ACHN (cell line): Measurements from ENCODE around the gene TMEM212.

Experiments used
- DNase-seq: peaks from one replicate; pipeline ENCODE4 v3.0.0-alpha.2; 2015
- in situ Hi-C: cut with HindIII; loops from 2 replicates; pipeline ENCODE4 v1.10.0; 2017; ENCODE audit warnings: low sequenced_read_pairs, low pct_ligation_motif_present, low pct_unique_long_range_greater_than_20kb

Gene TMEM212

DNA sequence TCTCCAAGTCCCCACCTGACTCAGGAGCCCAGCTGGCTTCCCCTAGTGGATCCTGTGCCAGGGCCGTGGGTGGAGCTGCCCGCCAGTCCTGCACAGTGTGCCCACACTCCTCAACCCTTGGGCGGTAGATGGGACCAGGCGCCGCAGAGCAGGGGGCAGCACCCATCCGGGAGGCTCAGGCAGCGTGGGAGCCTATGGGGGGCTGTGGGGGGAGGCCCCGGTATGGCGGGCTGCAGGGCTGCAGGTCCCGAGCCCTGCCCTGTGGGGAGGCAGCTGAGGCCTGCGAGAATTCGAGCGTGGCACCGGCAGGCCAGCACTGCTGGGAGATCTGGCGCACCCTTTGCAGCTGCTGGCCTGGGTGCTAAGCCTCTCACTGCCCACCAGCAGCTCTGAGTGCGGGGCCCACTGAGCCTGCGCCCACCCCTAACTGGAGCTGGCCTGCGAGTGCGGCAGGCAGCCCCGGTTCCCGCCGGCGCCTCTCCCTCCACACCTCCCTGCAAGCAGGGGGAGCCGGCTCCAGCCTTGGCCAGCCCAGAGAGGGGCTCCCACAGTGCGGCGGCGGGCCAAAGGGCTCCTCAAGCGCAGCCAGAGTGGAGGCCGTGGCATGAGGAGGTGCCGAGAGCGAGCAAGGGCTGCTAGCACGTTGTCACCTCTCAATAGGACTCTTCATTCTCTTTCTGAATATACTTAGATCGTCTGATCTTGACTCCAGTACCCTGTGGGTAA, 64.0 kb downstream of the TMEM212 start:
- DNase-seq: no peak
- in situ Hi-C loops: no loop called here

GRCh38 chr3:171907761-171908160, 64.6 kb downstream of the TMEM212 start:
- DNase-seq: no peak

GRCh38 chr3:171908731-171909130, 65.6 kb downstream of the TMEM212 start:
- DNase-seq: no peak
- in situ Hi-C loops: no loop called here

More at GRCh38 chr3:171907761-171908160, 64.6 kb downstream of the TMEM212 start:
- in situ Hi-C loops: no loop called here
